SK-N-DZ (cell line): ENCODE data around the gene CLDN5.

Experiments used
- DNase-seq: peaks from one replicate; pipeline ENCODE4 v3.0.0-alpha.2; 2015; ENCODE audit warnings: low spot score

The CLDN5 gene

DNA sequence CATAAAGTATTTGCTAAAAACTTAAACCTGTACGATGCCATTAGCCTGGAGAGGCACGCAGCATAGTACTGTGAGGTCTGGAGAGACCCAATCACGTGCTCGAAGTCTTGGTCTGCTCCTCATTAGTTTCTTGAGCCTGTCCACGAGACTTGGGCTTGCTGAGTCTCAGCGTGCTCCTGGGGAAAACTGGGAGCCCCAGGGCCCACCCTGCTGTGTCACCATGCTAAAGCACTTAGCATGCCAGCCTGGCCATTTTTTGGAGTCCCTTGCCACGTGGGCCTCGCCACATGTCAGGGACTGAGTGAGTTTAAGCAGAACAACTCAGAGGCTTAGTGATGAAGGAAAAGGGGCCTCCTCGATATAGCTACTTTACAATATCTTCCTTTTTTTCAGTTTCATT is 41.9 kb downstream of the CLDN5 start:
- no peak for DNase-seq

DNA sequence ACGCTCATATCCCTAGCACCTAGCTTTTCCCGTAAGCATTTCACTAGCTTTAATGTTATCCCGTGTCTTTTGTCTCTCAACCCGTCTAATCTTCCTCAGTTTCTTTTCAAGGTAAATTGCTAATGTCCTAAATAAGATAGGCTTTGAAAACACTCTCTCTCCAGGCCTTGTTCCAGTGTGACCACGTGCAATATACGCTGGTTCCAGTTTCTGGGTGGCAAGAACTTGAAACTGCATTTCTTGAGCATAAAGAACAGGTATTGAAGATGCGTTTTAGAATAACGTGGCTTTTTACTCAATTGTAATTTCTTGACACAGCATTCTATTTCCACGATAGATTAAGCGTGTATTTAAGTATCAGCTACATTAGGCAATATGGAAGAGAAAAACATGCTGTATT is 43.4 kb downstream of the CLDN5 start:
- no peak for DNase-seq

DNA sequence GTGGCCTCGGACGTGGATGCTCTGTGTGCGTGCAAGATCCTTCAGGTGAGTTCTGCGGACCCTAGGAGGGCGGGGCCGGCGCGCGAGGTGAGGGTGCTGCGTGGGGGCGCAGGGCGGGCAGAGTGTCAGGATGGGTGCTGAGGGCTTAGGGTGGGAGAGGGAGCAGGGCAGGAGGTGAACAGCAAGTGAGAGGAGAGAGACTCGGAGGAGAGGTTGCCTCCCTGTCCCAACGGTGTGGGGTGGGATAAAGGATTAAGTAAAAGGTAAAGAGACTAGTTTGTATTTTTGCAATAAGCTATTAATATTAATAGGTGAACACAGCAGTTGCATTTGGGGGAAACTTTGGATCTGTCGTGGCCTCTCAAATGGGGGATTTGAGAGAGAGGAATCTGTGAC is 44.0 kb downstream of the CLDN5 start:
- DNase-seq = no peak

DNA sequence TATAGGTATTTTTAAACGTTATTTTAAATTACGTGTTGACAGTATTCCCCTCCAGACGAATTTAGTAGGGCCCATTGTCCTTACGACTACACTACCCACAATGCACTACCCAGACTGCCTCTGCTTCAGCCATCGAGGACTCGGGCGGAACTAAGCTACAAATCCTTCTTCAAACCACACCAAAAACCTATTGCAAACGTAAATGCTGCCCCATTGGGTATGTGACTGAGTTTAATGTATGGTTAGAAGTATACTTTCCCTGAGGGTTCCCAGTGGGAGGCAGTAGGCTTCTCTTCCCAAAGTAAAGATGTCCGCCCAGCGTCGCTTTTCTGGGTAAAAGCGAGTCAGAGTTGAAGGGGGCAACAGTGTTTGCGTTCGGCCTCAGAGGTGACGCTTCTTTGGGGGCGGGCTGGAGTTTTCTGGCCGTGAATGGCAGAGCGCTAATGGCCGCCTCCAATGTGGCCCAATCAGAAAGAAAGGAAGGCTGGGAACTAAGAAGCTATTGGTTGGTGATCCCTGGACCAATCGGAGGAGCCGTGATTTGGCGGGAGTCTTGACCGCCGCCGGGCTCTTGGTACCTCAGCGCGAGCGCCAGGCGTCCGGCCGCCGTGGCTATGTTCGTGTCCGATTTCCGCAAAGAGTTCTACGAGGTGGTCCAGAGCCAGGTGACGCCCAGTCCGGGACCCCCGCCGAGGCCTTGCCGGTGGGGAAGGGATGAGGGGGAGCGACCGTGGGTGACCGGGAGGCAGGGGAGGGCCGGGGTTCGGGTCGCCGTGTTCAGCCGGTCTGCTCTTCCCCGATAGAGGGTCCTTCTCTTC is 44.6 kb downstream of the CLDN5 start, which contains the start of gene CDC45:
Gene CDC45 (plus strand): TSS at position 566 of the 818 bp plus-strand sequence. CDS start 49 bp downstream, at position 615.
- DNase-seq = peak; percentile 98

GRCh38 chr22:19478901-19479354 is 45.3 kb downstream of the CLDN5 start, which contains the start of gene UFD1:
TSS of gene UFD1 (minus strand) at chr22:19479193. CDS start at chr22:19479085, 108 bp downstream.
- peak; percentile 84 for DNase-seq

- peak; percentile 18 for DNase-seq
Measured at GRCh38 chr22:19478045-19478900, 45.9 kb downstream of the CLDN5 start.

GRCh38 chr22:19477321-19478044 is 46.7 kb downstream of the CLDN5 start:
- DNase-seq = no peak

DNA sequence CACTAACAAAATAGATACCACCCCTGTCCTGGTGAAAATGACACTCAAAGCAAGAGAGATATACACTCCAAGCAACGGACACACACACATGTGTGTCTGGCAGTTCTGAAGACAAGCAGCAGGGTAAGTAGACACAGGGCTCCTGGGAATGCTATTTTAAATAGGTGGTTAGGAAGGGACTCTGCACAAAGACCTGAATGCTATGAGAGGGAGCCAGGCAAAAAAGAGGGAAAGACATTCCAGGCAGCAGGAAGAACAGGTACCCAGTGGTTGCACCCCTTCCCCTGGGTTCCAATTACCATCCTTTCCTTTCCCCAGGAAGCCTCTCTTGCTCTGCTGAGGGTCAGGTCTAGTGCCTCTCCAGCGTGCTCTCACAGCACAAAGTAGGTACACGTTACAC is 48.2 kb downstream of the CLDN5 start:
- no peak for DNase-seq

DNA sequence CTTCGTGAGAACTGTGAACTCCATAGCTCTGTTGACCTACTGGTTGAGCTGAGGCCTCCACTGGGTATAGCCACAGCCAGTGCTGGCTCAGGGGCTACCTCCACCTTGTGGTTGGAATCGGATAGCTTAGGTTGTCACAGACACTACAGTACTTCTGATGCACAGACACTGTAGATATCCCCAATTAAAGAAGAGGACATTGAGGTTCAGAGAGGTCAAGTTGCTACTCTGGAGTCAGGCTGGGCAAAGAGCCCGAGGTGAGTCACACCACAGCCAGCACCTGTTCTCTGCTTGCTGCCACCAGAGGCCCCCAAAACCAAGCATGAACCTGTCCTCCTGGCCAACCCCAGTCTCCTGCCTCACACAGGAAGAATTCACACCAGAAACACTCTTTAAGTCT is 50.6 kb downstream of the CLDN5 start:
- DNase-seq = no peak
